SU-DHL-6 (cell line): ENCODE results near the gene AGBL3.

Experiments used
- H2AFZ ChIP-seq: fragments of 200-600 bp; sonication (generic); 2 replicates; pipeline ENCODE4 v1.6.1; 2014; ENCODE audit warnings: low read depth, mild to moderate bottlenecking, moderate library complexity, mixed read lengths, antibody characterized with exemption, low read length; ENCODE audit not compliant: severe bottlenecking
- H3F3A ChIP-seq: fragments of 200-600 bp; shearing (Covaris generic); 2 replicates; pipeline ENCODE4 v1.6.0; 2016; ENCODE audit warnings: antibody characterized with exemption, mild to moderate bottlenecking; ENCODE audit not compliant: insufficient read depth
- H3K27ac ChIP-seq: fragments of 200-600 bp; sonication (generic); 2 replicates; pipeline ENCODE4 v1.5.1; 2016; ENCODE audit warnings: low read depth, mild to moderate bottlenecking, low read length, moderate library complexity, mixed read lengths
- H3K27me3 ChIP-seq: fragments of 200-600 bp; sonication (generic), shearing (Covaris generic); 2 replicates; pipeline ENCODE4 v1.6.0; 2014; ENCODE audit warnings: mild to moderate bottlenecking, low read length
- H3K36me3 ChIP-seq: fragments of 200-600 bp; sonication (generic); 2 replicates; pipeline ENCODE4 v1.6.1; 2014; ENCODE audit warnings: mild to moderate bottlenecking, low read length, mixed read lengths
- H3K4me2 ChIP-seq: fragments of 300-600, 200-600 bp; shearing (Covaris generic), sonication (generic); 2 replicates; pipeline ENCODE4 v1.6.0; 2014; ENCODE audit warnings: low read length, low read depth, mild to moderate bottlenecking; ENCODE audit not compliant: poor library complexity, severe bottlenecking
- H3K4me3 ChIP-seq: fragments of 200-600 bp; sonication (generic); 2 replicates; pipeline ENCODE4 v1.5.1; 2014; ENCODE audit warnings: antibody characterized with exemption, low read length, mild to moderate bottlenecking, mixed read lengths; ENCODE audit not compliant: insufficient read depth, poor library complexity, severe bottlenecking
- H3K79me2 ChIP-seq: fragments of 200-600 bp; sonication (generic); 2 replicates; pipeline ENCODE4 v1.6.1; 2014; ENCODE audit warnings: mild to moderate bottlenecking, low read length, moderate library complexity; ENCODE audit not compliant: insufficient read depth
- H3K9ac ChIP-seq: fragments of 200-600 bp; sonication (generic); 2 replicates; pipeline ENCODE4 v1.7.0; 2014; ENCODE audit warnings: mild to moderate bottlenecking, low read length
- H3K9me2 ChIP-seq: fragments of 200-600 bp; sonication (generic); replicated peaks from 2 replicates; pipeline ENCODE4 v1.6.1; 2014; ENCODE audit warnings: low read length; ENCODE audit not compliant: insufficient read depth
- H3K9me3 ChIP-seq: fragments of 200-600 bp; sonication (generic); 2 replicates; pipeline ENCODE4 v1.6.1; 2014; ENCODE audit warnings: low read length, mixed read lengths; ENCODE audit not compliant: insufficient read depth
- H4K20me1 ChIP-seq: fragments of 200-600 bp; sonication (generic); 2 replicates; pipeline ENCODE4 v1.6.1; 2014; ENCODE audit warnings: low read depth, mild to moderate bottlenecking, antibody characterized with exemption, low read length, moderate library complexity, mixed read lengths
- EZH2phosphoT487 ChIP-seq: fragments of 200-600 bp; sonication (generic), shearing (Covaris generic); conservative IDR thresholded peaks from 2 replicates; pipeline ENCODE4 v1.6.1; 2018; ENCODE audit warnings: mild to moderate bottlenecking, antibody characterized with exemption, low read length, moderate library complexity, mixed read lengths
- TF ChIP-seq, protein P1 (sequence below): fragments of 200-600 bp; sonication (generic); IDR thresholded peaks from one replicate; pipeline ENCODE4 v1.5.1; 2017; ENCODE audit warnings: antibody characterized with exemption, mild to moderate bottlenecking, low read length, moderate library complexity; ENCODE audit not compliant: insufficient read depth, poor library complexity, severe bottlenecking

Gene AGBL3

DNA sequence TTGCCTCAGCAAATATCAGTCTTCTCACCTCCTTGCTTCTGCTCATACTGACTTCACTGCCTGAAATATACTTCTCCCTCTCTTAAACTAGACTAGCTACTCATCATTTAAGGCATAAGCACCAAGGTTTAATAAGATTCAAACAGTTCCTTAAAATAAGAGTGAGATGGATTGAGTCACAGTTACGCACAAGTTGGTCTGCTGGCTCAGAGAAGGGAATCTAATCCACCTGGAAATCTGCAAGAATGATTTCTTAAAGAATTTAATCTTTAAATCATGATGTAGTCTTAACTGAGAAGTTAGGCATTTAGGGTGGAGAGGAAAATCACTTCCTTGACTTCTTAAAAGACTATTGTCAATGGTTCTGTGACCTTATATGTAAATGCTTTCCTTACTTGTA lies 105.4 kb downstream of the AGBL3 start:
- Histone ChIP-seq H3K4me3 (no peak overlapping the region), H3K79me2 (no peaks in the 10 kb centered on the region), H3K9me2 (no peaks in the 10 kb centered on the region), H3F3A (no peaks in the 10 kb centered on the region), H4K20me1 (no peaks in the 10 kb centered on the region), H3K4me2 (no peak overlapping the region), H3K27ac (no peak overlapping the region), H3K9ac (no peak overlapping the region), H3K36me3 (no peaks in the 10 kb centered on the region), H3K27me3 (no peaks in the 10 kb centered on the region), H3K9me3 (no peaks in the 10 kb centered on the region), H2AFZ (no peak overlapping the region)
- TF ChIP-seq, protein P1, sequence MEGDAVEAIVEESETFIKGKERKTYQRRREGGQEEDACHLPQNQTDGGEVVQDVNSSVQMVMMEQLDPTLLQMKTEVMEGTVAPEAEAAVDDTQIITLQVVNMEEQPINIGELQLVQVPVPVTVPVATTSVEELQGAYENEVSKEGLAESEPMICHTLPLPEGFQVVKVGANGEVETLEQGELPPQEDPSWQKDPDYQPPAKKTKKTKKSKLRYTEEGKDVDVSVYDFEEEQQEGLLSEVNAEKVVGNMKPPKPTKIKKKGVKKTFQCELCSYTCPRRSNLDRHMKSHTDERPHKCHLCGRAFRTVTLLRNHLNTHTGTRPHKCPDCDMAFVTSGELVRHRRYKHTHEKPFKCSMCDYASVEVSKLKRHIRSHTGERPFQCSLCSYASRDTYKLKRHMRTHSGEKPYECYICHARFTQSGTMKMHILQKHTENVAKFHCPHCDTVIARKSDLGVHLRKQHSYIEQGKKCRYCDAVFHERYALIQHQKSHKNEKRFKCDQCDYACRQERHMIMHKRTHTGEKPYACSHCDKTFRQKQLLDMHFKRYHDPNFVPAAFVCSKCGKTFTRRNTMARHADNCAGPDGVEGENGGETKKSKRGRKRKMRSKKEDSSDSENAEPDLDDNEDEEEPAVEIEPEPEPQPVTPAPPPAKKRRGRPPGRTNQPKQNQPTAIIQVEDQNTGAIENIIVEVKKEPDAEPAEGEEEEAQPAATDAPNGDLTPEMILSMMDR, result no peak
- no peak for TF ChIP-seq EZH2phosphoT487

DNA sequence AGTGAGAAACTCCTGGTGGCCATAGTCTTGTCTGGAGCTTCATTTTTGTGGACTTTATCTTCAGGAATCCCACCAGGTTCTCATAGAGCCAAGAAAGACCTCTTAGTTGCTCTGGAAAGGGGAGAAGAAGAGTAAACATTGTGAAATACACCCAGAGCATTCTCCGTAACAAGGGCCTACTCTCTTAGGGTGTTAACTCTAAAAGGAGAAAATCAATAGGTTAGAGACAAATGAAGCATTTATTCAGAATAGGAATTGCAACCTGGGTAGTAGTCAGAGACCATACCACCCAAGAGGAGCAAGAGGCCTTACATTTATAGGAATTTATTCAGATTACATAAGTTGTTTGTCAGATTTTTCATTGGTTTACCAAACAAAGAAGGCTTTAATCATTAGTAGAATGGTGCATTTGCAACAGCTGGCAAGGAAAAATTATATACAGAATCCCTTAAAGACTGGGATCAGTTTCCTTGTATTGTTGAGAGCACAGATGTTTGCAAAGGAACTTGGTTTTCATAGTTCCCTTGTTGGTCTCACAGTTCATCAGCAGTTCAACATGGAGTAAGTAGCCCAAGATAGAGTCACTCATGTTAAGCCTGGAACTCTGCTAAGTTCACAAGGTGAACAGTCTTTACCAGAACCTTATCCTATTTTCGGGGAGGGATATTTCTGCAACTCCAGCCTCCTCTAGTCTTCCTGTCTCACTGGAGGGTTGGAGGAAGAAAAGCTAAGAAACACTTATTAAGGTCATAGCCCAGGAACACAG lies 108.3 kb downstream of the AGBL3 start:
- H3K9ac ChIP-seq, result no peak overlapping the region
- H3K36me3 ChIP-seq, result no peaks in the 10 kb centered on the region
- H3F3A ChIP-seq, result no peaks in the 10 kb centered on the region
- no peak overlapping the region for H3K4me3 ChIP-seq
- no peaks in the 10 kb centered on the region for H3K9me2 ChIP-seq
- H3K27ac ChIP-seq, result no peak overlapping the region
- no peak overlapping the region for H2AFZ ChIP-seq
- no peaks in the 10 kb centered on the region for H4K20me1 ChIP-seq
- no peak overlapping the region for H3K4me2 ChIP-seq
- H3K9me3 ChIP-seq, result no peaks in the 10 kb centered on the region
- no peaks in the 10 kb centered on the region for H3K27me3 ChIP-seq
- TF ChIP-seq, protein P1, result no peak
- TF ChIP-seq EZH2phosphoT487, result no peak
- no peaks in the 10 kb centered on the region for H3K79me2 ChIP-seq

DNA sequence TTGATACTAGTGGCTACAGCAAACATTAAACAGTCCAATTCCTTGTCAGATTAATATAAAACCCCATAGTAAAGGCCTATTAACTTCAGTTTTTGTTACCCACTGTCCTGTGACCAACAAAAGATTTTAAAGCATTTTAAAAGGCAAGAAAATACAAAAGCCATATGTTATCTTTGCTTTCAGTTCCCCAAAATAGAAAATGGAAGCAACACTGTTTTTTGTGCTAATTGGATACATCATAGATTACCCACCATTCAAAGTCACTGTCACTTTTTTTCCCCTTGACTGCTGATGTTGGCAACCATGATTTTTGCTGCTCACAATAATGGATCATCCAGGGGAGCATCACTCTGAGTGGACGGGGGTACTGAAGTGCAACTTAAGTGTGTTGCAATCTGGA lies 109.1 kb downstream of the AGBL3 start:
- Histone ChIP-seq H3K9me2 (no peaks in the 10 kb centered on the region), H3K9me3 (no peaks in the 10 kb centered on the region), H3K27me3 (no peaks in the 10 kb centered on the region), H4K20me1 (no peaks in the 10 kb centered on the region), H3K36me3 (no peaks in the 10 kb centered on the region), H2AFZ (no peak overlapping the region), H3K27ac (no peak overlapping the region), H3F3A (no peaks in the 10 kb centered on the region), H3K4me3 (no peak overlapping the region), H3K79me2 (no peaks in the 10 kb centered on the region), H3K9ac (no peak overlapping the region), H3K4me2 (no peak overlapping the region)
- TF ChIP-seq EZH2phosphoT487, result no peak
- TF ChIP-seq, protein P1, result no peak
